MM.1S (cell line): ENCODE results near the gene C19orf38.

ENCODE experiments used
- DNase-seq: peaks from one replicate; pipeline ENCODE4 v3.0.0-alpha.2; 2015
- H2AFZ ChIP-seq: fragments of 300-600 bp; sonication (generic); 2 replicates; pipeline ENCODE4 v1.6.0; 2016; ENCODE audit warnings: antibody characterized with exemption, low read length
- H3F3A ChIP-seq: fragments of 300-600 bp; sonication (generic); 2 replicates; pipeline ENCODE4 v1.6.1; 2016; ENCODE audit warnings: mild to moderate bottlenecking, antibody characterized with exemption, low read length, moderate library complexity, mixed read lengths; ENCODE audit not compliant: insufficient read depth
- H3K27ac ChIP-seq: fragments of 300-600 bp; sonication (generic); 2 replicates; pipeline ENCODE4 v1.5.1; 2016; ENCODE audit warnings: mild to moderate bottlenecking, low read length
- H3K27me3 ChIP-seq: fragments of 300-600 bp; sonication (generic); replicated peaks from 2 replicates; pipeline ENCODE4 v1.6.0; 2016; ENCODE audit warnings: low read length; ENCODE audit not compliant: insufficient read depth
- H3K36me3 ChIP-seq: fragments of 300-600 bp; sonication (generic); replicated peaks from 2 replicates; pipeline ENCODE4 v1.6.1; 2016; ENCODE audit warnings: mild to moderate bottlenecking, low read length, mixed read lengths; ENCODE audit not compliant: insufficient read depth
- H3K4me1 ChIP-seq: fragments of 300-600 bp; sonication (generic); 2 replicates; pipeline ENCODE4 v1.6.1; 2016; ENCODE audit warnings: low read length, mixed read lengths
- H3K4me2 ChIP-seq: fragments of 300-600 bp; sonication (generic); 2 replicates; pipeline ENCODE4 v1.6.0; 2016; ENCODE audit warnings: low read depth, low read length
- H3K4me3 ChIP-seq: fragments of 300-600 bp; sonication (generic); 2 replicates; pipeline ENCODE4 v1.5.1; 2016; ENCODE audit warnings: low read length, mixed read lengths
- H3K79me2 ChIP-seq: fragments of 300-600 bp; sonication (generic); 2 replicates; pipeline ENCODE4 v1.6.1; 2016; ENCODE audit warnings: mixed run types, low read length, mixed read lengths
- H3K9ac ChIP-seq: fragments of 300-600 bp; sonication (generic); 2 replicates; pipeline ENCODE4 v1.6.1; 2016; ENCODE audit warnings: low read length, mixed read lengths
- H3K9me2 ChIP-seq: fragments of 300-600 bp; sonication (generic); replicated peaks from 2 replicates; pipeline ENCODE4 v1.6.1; 2016; ENCODE audit warnings: mild to moderate bottlenecking, low read length, mixed read lengths; ENCODE audit not compliant: insufficient read depth
- H3K9me3 ChIP-seq: fragments of 300-600 bp; sonication (generic); replicated peaks from 2 replicates; pipeline ENCODE4 v1.6.1; 2016; ENCODE audit warnings: mild to moderate bottlenecking, low read length, mixed read lengths; ENCODE audit not compliant: insufficient read depth
- H4K20me1 ChIP-seq: fragments of 300-600 bp; sonication (generic); 2 replicates; pipeline ENCODE4 v1.6.1; 2016; ENCODE audit warnings: mild to moderate bottlenecking, low read length, moderate library complexity, mixed read lengths; ENCODE audit not compliant: insufficient read depth
- EZH2 ChIP-seq: fragments of 300-600 bp; sonication (generic); optimal IDR thresholded peaks from 2 replicates; pipeline ENCODE3; 2017; ENCODE audit warnings: low read depth, mild to moderate bottlenecking, antibody characterized with exemption, low read length, mixed read lengths
- EZH2phosphoT487 ChIP-seq: fragments of 300-600 bp; sonication (generic); IDR thresholded peaks from 2 replicates; pipeline ENCODE4 v1.6.1; 2018; ENCODE audit warnings: antibody characterized with exemption, low read length
- TF ChIP-seq, protein P1 (sequence below): fragments of 300-600 bp; sonication (generic); IDR thresholded peaks from 2 replicates; pipeline ENCODE4 v1.5.1; 2016; ENCODE audit warnings: antibody characterized with exemption, low read length, mixed read lengths

C19orf38 gene

DNA sequence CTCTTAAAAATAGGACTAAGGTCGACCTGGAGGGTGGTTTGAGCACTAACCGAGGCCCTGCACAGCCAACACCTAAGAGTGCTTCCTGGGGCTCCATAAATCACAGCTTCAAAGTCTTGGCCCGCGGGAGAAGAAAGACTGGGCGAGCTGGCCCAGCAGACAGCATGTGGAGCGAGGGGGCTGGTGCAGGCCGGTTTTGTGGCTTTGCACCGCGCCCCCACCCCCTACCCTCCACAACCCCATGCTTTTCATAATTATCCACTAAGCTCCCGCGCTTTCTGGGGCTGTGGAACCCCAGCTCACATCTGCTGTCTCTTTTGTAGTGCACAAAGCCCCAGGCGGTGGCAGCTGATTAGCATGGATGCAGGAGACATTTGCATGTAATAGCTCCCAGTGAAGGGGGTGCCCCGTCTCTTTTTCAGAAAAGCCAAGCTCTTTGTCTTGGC lies 40.2 kb downstream of the C19orf38 start:
- no peak for TF ChIP-seq EZH2phosphoT487
- no peak for TF ChIP-seq EZH2
- TF ChIP-seq, protein P1, sequence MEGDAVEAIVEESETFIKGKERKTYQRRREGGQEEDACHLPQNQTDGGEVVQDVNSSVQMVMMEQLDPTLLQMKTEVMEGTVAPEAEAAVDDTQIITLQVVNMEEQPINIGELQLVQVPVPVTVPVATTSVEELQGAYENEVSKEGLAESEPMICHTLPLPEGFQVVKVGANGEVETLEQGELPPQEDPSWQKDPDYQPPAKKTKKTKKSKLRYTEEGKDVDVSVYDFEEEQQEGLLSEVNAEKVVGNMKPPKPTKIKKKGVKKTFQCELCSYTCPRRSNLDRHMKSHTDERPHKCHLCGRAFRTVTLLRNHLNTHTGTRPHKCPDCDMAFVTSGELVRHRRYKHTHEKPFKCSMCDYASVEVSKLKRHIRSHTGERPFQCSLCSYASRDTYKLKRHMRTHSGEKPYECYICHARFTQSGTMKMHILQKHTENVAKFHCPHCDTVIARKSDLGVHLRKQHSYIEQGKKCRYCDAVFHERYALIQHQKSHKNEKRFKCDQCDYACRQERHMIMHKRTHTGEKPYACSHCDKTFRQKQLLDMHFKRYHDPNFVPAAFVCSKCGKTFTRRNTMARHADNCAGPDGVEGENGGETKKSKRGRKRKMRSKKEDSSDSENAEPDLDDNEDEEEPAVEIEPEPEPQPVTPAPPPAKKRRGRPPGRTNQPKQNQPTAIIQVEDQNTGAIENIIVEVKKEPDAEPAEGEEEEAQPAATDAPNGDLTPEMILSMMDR: no peak
- no peaks in the 10 kb centered on the region for H4K20me1 ChIP-seq
- H3K79me2 ChIP-seq: peaks cover 64% of the 10 kb centered on the region
- H3F3A ChIP-seq: no peaks in the 10 kb centered on the region
- H3K4me1 ChIP-seq: no peaks in the 10 kb centered on the region
- no peaks in the 10 kb centered on the region for H3K9me2 ChIP-seq
- H3K27me3 ChIP-seq: no peaks in the 10 kb centered on the region
- no peak overlapping the region for H3K9ac ChIP-seq
- H3K9me3 ChIP-seq: no peaks in the 10 kb centered on the region
- H2AFZ ChIP-seq: no peak overlapping the region
- no peak overlapping the region for H3K4me3 ChIP-seq
- H3K36me3 ChIP-seq: no peaks in the 10 kb centered on the region
- no peak overlapping the region for H3K4me2 ChIP-seq
- no peak overlapping the region for H3K27ac ChIP-seq
- DNase-seq: no peak

DNA sequence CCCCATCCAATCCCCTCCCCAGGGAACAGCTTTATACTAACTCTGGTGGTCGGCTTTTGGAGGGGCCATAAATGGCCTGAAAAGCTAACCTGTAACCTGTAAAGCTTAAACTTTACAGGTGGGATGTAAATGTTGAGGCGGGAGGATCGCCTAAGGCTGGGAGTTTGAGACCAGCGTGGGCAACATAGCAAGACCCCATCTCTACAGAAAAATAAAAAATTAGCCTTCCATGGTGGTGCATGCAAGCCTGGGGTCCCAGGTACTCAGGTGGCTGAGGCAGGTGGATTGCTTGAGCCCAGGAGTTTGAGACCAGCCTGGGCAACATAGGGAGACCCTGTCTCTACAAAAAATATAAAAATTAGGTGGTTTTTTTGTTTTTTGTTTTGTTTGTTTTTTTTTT lies 41.7 kb downstream of the C19orf38 start:
- H3K9me2 ChIP-seq: no peaks in the 10 kb centered on the region

GRCh38 chr19:10891405-10892086 lies 43.3 kb downstream of the C19orf38 start:
- no peak overlapping the region for H2AFZ ChIP-seq
- no peak for TF ChIP-seq EZH2
- TF ChIP-seq, protein P1: no peak
- TF ChIP-seq EZH2phosphoT487: no peak
- no peak overlapping the region for H3K4me3 ChIP-seq
- H3K79me2 ChIP-seq: peaks cover 61% of the 10 kb centered on the region
- DNase-seq: no peak
- H3K9me2 ChIP-seq: no peaks in the 10 kb centered on the region
- H3F3A ChIP-seq: no peaks in the 10 kb centered on the region
- no peaks in the 10 kb centered on the region for H3K9me3 ChIP-seq
- H3K4me2 ChIP-seq: no peak overlapping the region
- H3K27ac ChIP-seq: no peak overlapping the region
- no peaks in the 10 kb centered on the region for H3K36me3 ChIP-seq
- no peak overlapping the region for H3K9ac ChIP-seq
- no peaks in the 10 kb centered on the region for H4K20me1 ChIP-seq
- H3K27me3 ChIP-seq: no peaks in the 10 kb centered on the region
- no peaks in the 10 kb centered on the region for H3K4me1 ChIP-seq

More for the DNA sequence above, 41.7 kb downstream of the C19orf38 start:
- peaks cover 65% of the 10 kb centered on the region for H3K79me2 ChIP-seq
- TF ChIP-seq, protein P1: no peak
- TF ChIP-seq EZH2 (no peak), EZH2phosphoT487 (no peak)
- H3K9me3 ChIP-seq: no peaks in the 10 kb centered on the region
- no peaks in the 10 kb centered on the region for H3K4me1 ChIP-seq
- no peaks in the 10 kb centered on the region for H3K27me3 ChIP-seq
- H3K27ac ChIP-seq: no peak overlapping the region
- no peak overlapping the region for H3K9ac ChIP-seq
- no peaks in the 10 kb centered on the region for H3F3A ChIP-seq
- H2AFZ ChIP-seq: no peak overlapping the region
- H3K4me3 ChIP-seq: no peak overlapping the region
- DNase-seq: no peak
- H4K20me1 ChIP-seq: no peaks in the 10 kb centered on the region
- H3K4me2 ChIP-seq: no peak overlapping the region
- H3K36me3 ChIP-seq: no peaks in the 10 kb centered on the region
